Measurements from ENCODE around the gene BNIP2.
"Not testable (repeated sequence)": the region's sequence is repeated elsewhere in the genome, so short reads cannot be mapped to it uniquely, and the experiment has no call there.

BNIP2 gene

DNA sequence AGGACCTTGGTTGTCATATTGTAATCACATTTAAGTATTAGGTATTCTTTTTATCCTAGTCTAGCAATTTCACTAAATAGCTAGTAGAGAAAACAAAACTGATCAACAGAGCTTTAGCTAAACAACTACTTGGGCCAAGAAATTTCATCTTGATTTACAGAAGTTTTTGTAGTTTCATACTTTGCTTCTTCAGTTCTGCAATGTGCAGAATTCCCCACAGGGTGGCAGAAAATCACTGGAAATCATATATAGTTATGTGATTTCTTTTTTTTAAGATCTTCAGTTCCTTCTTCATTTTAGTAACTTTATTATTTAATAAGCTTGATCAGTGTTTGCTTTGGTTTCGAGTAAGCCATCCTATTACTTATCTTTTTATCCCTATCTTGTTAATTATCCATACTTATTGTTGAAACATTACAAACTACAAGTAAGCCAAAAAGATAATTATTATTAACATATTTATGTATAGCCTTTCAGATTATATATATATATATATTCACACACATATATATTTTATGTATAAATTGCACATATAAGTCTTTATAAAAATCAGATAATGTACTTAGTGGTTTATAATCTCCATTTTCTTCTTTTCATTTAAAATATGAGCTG, 2.2 kb upstream of the BNIP2 start:
- in situ Hi-C loops (cut with MboI; ENCODE audit: low sequenced_read_pairs): no loop called here

GRCh38 chr15:59689626-59690236, 611 bp upstream of the BNIP2 start:
- in situ Hi-C loops (cut with MboI; ENCODE audit: low sequenced_read_pairs): no loop called here

- in situ Hi-C loops (cut with MboI; ENCODE audit: low sequenced_read_pairs): no loop called here
Observed at GRCh38 chr15:59688423-59688781, 718 bp downstream of the BNIP2 start.

- in situ Hi-C loops (cut with MboI; ENCODE audit: low sequenced_read_pairs): no loop called here
Observed at GRCh38 chr15:59687836-59688235, 1.3 kb downstream of the BNIP2 start.

DNA sequence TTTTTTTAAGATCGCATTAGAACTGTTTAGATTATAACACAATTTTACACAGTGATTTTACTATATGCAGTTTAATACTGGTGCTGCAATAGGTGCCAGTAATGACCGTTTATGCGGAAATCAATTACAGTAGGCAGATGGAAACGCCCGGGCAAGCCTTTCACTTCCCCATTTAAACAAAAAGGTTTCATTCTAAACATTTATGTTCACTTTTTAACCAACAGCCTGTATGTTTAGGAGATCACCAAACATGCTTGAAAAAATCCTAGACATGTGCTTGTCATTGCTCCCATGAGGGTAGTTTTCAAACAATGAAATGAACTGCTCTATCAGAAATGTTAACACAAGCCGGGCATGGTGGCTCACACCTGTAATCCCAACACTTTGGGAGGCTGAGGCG, 2.7 kb downstream of the BNIP2 start:
- in situ Hi-C loops (cut with MboI; ENCODE audit: low sequenced_read_pairs): no loop called here

DNA sequence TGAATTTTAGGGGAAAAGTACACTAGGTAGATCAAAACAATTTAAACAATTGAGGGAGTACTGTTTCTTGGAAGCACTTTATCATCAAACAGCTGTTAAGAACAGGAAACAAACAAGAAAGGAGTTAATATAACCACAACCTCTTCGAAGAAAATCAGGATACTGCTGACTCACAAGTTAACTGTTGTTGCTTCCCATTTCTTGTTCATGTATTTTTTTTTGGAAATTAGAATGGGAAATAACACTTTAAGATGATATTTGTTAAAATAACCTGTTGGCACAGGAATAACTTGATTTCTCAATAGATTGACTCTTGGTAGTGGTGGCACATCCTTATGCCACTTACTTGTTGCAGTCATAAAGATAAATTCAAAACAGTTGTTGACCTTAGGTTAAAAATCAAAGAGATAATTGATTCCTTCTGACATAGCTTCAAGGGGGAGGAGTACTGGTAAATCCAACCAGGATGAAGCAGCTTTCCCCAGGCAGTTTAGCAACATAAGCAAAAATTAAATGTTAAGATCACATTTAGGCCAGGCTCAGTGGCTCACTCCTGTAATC, 3.3 kb downstream of the BNIP2 start:
- in situ Hi-C loops (cut with MboI; ENCODE audit: low sequenced_read_pairs): no loop called here

DNA sequence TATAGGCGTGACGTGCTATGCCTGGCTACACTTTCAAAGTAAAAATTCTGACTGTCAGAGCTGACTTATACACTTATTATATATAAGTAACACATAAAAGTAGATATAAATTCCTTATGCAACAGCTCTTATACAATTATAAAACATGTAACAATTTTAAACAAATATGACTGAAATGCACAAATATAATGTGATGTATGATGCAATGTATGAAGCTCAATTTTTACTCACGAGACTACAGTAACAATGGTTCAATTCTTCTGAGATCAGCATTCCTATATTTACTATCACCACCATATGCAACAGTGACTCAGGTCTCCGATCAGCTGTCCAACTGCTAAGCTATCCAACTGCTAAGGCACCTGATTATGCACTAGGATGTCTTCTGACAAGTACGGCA, 8.2 kb downstream of the BNIP2 start:
- in situ Hi-C loops (cut with MboI; ENCODE audit: low sequenced_read_pairs): no loop called here

- in situ Hi-C loops (cut with MboI; ENCODE audit: low sequenced_read_pairs): no loop called here
Observed at GRCh38 chr15:59680346-59680745, 8.8 kb downstream of the BNIP2 start.

DNA sequence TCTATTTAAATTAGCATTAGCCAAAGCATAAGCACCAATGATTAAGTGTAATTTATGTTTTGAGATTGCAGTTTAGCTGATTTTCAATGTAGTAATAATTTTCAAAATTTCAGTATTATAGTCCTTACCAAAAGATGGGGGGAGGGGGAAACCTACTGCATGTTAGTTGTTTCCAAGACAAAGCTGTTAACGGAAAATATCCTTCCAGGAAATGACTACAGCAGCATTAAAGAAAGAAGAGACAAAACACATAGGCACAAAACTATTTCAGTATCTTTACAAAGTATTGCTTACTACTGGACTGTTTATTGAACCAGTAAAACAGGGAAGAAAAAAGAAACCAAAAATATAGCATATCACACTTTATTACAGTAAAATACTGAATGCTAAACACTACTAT, 10.5 kb downstream of the BNIP2 start:
- in situ Hi-C loops (cut with MboI; ENCODE audit: low sequenced_read_pairs): no loop called here

DNA sequence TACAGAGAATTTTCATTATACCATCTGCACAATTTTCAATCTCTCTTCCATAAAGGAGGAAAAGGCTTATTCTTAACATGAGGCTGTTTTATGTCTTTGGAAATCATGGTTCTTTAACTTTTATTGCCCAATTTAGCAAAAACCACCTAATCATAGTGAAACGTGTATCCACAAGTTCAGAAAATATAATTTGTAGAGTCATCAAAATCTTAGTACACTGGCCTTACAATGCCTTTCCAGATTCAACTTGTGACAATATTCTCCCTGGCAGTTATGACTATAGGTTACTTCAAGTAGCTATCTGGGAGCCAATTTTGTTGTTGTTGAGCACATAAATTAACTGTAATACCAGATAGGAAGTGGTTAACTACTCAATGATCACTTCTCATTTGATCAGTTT, 10.9 kb downstream of the BNIP2 start:
- in situ Hi-C loops (cut with MboI; ENCODE audit: low sequenced_read_pairs): no loop called here

- in situ Hi-C loops (cut with MboI; ENCODE audit: low sequenced_read_pairs): no loop called here
Observed at GRCh38 chr15:59676565-59676964, 12.6 kb downstream of the BNIP2 start.

DNA sequence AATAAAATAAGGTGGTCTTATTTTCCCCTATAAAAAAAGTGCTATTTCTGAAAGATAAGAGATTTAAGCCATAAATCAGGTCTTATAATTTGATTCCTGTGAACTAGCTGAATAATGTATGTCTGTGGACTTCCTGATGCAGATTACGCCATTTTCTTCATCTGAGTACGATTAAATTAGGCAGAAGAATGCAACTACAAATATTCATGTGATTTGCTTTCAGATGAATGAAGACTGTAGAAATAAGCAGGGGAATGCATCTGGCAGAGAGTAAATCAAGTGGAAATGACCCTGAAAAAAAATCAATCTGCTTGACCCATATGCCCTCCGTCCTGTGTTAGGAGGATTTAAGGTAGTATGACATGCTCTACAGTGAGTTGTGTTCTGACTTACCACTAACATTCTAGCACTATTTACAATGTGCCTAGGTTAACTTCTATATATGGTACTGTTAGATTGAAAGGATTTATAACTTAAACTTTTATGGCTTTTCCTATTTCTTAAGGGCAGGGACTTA, 14.7 kb downstream of the BNIP2 start:
- in situ Hi-C loops (cut with MboI; ENCODE audit: low sequenced_read_pairs): no loop called here

- in situ Hi-C loops (cut with MboI; ENCODE audit: low sequenced_read_pairs): no loop called here
Observed at GRCh38 chr15:59668556-59668955, 20.6 kb downstream of the BNIP2 start.

GRCh38 chr15:59662260-59662659, 26.9 kb downstream of the BNIP2 start:
- in situ Hi-C loops (cut with MboI; ENCODE audit: low sequenced_read_pairs): no loop called here

- in situ Hi-C loops (cut with MboI; ENCODE audit: low sequenced_read_pairs): no loop called here
Observed at GRCh38 chr15:59659366-59659765, 29.8 kb downstream of the BNIP2 start.

DNA sequence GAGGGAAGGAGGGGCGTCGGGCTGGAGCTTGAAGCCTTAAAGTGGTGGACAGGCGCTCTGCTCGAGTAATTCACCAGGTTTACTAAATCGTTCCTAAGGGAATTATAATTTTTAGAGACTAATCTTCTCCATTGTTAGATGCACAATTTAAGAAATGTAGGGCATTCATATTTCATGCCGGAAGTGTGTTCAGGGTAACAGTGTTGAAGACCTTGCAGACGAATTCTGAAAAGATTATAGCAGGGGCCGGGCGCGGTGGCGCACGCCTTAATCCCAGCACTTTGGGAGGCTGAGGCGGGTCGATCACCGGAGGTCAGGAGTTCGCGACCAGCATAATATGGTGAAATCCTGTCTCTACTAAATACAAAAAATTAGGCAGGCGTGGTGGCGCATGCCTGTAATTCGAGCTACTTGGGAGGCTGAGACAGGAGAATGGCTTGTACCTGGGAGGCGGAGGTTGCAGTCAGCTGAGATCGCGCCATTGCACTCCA, 31.4 kb downstream of the BNIP2 start:
- in situ Hi-C loops (cut with MboI; ENCODE audit: low sequenced_read_pairs): no loop called here

DNA sequence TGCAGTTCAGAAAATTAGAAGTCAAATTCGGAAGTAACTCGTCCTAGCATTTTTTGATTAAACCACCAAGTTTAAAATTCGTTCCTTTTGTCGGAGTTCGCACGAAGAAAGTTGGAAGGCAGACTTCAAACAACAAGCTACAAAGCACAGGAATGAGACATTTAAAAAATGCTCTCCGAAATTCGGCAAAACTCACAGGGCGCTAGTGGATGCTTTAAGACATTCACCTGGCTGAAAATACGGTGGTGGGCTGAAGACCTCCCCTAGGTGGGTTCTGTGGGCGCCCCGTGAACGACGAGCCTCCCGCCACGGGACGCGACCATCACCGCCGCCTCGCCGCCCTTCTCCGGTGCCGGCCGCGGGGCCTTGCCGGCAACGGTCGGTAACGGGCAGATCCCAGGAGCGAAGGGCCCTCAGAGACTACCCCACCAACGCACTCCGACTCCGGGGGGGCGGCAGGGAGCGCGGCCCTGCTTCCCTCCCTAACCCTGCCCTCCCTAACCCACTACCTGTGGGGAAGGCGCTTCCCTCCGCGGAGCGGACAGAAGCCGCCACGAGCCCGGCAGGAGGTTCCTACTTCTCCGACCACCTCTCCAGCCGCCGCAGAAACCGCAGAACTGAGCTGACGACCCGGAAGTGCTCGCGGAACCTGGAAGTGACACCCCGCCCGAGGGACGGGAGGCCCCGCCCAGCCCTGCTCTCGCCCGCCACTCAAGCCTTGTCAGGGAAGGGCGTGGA, 32.1 kb downstream of the BNIP2 start, which contains the start of gene GTF2A2:
TSS of gene GTF2A2 (minus strand) at position 619 of the 738 bp plus-strand sequence. CDS start 5,238 bp downstream, outside the sequence.
- in situ Hi-C loops (cut with MboI; ENCODE audit: low sequenced_read_pairs): no loop called here

GRCh38 chr15:59654046-59654445, 35.1 kb downstream of the BNIP2 start:
- in situ Hi-C loops (cut with MboI; ENCODE audit: low sequenced_read_pairs): no loop called here

- in situ Hi-C loops (cut with MboI; ENCODE audit: low sequenced_read_pairs): no loop called here
Observed at GRCh38 chr15:59649603-59650002, 39.5 kb downstream of the BNIP2 start.

GRCh38 chr15:59647085-59647484, 42.0 kb downstream of the BNIP2 start:
- in situ Hi-C loops (cut with MboI; ENCODE audit: low sequenced_read_pairs): no loop called here

GRCh38 chr15:59646277-59646676, 42.8 kb downstream of the BNIP2 start:
- in situ Hi-C loops (cut with MboI; ENCODE audit: low sequenced_read_pairs): no loop called here

DNA sequence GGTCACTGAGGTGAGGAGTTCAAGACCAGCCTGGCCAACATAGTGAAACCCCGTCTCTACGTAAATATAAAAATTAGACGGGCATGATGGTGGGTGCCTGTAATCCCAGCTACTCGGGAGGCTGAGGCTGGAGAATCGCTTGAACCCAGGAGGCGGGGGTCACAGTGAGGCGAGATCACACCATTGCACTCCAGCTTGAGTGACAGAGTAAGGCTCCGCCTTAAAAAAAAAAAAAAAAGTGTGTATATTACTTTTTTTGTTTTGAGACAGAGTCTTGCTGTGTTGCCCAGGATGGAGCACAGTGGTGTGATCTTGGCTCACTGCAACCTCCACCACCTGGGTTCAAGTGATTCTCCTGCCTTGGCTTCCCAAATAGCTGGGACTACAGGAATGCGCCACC, 43.3 kb downstream of the BNIP2 start:
- in situ Hi-C loops (cut with MboI; ENCODE audit: low sequenced_read_pairs): not testable (repeated sequence)

Measured in HL-60/S4 treated with retinoic acid at 250 ng/mL for 4 days and 3 days (cell line).